Stimulated activated CD4-positive, alpha-beta T cell treated with anti-CD3 and anti-CD28 coated beads, Interleukin-1b, Interleukin-23, amount 100 ng/mL, for 48 hours (primary cell): Measurements from ENCODE around the gene PPP1R26.
"Not testable (repeated sequence)": the region's sequence is repeated elsewhere in the genome, so short reads cannot be mapped to it uniquely, and the experiment has no call there.

Experiments
- DNase-seq: peaks from one replicate; pipeline ENCODE4 v3.0.0-alpha.2; 2020

The PPP1R26 gene

GRCh38 chr9:135479469-135480052 lies at the start of gene PPP1R26:
TSS of gene PPP1R26 (plus strand) at chr9:135479782. CDS start at chr9:135484511, 4,729 bp downstream.
- no peak for DNase-seq

DNA sequence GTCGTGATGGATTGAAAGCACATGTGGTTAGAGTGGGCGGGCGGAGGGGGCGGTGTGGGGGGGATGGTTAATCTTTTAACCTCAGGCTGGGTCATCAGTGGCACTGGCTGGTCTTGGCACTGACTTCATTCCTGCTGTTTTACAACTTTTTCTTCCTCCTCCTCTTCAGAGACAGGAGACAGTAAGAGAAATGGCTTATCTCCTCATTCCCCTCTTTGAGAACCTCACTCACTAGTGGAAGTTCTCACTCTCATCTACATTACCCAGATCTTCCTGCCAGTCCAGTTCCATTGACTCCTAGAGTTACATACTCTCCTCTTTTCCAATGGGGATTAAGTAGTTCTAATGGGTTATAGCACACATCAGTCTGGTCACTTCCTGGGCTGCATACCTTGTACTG lies 42.3 kb upstream of the PPP1R26 start:
- no peak for DNase-seq

DNA sequence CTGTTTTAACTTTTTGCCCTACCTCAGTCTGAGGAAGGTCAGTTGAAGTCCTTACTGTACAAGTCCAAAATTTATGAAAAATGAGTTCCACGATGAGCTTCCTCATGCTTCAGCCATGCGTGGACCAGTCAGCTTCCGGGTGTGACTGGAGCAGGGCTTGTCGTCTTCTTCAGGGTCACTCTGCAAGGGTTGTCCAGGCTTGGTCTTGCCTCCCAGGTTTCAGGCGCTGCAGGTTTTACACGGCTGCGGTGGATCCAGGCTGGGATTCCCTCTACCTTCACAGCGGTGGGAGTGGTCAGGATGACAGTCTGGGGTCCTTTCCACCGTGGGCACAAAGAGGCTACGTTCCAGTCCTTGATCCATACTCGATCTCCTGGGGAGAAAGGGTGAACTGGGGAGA lies 41.9 kb upstream of the PPP1R26 start:
- DNase-seq: not testable (repeated sequence)

DNA sequence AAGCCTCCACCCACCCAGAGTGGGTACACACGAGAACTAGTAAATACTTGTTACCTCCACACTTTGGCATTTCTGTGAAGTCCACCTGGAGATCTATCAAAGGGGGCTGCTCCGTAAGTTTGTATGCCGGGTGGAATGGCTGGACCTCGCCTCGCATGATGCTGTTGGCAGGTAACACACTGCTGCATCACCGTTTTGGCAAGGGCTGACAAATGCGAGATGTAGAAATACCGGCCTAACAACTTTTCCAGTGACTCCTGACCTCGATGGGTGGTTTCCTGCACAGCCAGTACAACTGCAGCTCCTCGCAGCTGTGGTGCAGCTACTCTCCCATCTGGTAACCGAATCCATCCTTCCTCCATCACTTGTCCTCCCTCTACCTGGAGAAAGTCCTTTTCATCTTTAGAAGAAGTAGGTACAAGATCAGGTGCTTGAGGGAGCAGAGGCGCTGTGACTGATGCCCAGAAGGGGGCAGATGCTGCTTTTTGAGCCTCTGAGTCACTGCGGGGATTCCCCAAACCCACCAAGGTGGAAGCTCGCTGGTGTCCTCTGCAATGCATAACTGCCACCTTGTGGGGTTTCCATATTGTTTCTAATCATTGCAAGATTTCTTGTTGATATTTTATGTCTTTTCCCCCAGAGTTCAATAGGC lies 40.9 kb upstream of the PPP1R26 start:
- DNase-seq: peak; percentile 55

DNA sequence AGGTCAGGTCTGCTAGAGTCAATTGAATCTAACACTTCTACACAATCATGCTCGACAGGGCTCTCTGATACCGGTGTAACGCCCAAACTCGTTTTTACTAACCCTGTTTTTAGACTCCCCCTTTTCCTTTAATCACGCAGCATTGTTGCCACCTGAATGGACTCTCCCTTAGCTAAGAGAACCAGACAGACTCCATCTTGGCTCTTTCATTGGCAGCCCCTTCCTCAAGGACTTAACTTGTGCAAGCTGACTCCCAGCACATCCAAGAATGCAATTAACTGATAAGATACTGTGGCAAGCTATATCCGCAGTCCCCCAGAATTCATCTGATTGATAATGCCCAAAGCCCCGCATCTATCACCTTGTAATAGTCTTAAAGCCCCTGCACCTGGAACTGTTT lies 40.1 kb upstream of the PPP1R26 start:
- DNase-seq: not testable (repeated sequence)

DNA sequence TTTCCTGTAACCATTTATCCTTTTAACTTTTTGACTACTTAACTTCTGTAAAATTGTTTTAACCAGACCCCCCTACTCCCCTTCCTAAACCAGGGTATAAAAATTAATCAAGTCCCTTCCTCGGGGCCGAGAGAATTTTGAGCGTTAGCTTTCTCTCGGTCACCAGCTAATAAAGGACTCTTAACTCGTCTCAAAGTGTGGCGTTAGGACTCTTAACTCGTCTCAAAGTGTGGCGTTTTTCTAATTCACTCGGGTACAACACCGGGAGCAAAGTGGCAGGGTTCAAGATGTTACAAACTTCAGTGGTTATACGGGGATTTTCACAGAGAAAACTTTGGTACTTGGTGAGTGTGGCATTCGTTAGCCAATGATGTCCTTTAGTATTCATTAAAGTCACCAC lies 39.7 kb upstream of the PPP1R26 start:
- DNase-seq: no peak

DNA sequence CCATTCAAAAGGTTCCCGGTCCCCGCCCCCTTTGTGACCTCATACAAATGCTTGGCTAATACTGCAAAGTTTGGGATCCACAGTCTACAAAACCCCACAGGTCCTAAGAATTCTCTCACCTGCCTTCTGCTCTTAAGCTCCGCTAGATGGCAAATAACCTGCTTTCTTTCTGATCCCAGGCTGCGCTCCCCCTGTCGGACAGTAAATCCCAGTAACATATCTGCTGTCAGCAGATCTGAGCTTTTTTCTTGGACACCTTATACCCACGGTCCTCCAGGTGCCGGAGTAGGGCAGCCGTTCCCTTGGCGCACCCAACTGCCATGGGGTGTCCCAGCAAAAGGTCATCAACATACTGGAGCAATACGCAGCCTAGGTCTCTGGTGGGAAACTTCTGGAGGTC lies 39.0 kb upstream of the PPP1R26 start:
- DNase-seq: no peak

DNA sequence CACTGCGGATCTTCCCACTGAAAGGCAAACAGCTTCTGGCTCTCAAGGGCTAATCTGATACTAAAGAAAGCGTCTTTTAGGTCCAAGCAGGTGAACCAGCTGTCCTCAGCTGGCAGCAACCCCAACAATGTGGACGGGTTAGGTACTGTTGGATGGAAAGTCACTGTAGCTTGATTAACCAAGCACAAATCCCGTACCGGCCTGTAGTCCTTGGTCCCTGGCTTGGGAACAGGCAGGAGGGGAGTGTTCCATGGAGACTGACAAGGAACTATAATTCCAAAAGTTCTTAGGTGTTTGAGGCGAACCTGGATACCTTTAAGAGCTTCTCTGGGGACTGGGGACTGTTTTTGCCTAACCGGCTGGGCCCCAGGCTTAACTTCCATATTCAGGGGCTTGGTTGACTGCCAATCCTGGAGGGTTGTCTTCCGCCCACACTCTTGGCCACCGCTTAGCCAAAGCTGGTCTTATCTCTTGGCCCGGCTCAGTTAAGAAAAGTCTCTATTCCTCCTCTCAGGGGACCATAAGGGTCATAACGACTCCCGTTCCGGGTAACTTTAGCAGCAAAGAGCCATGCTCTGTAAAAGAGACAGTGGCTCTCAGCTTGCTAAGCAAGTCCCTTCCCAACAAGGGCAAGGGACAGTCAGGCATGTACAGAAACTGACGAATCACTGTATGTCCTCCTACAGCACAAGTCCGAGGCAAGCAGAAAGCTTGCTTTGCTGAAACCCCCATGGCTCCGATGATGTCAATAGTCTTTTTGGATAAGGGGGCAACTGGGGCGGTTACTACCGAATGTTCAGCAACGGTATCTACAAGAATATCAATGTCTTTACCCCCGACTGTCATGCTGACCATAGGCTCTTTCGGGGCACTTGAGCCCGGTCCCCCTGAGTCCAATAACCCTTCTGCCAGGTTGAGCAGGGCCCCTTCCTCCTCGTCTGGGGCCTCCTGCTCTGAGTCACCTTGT lies 38.2 kb upstream of the PPP1R26 start:
- not testable (repeated sequence) for DNase-seq

DNA sequence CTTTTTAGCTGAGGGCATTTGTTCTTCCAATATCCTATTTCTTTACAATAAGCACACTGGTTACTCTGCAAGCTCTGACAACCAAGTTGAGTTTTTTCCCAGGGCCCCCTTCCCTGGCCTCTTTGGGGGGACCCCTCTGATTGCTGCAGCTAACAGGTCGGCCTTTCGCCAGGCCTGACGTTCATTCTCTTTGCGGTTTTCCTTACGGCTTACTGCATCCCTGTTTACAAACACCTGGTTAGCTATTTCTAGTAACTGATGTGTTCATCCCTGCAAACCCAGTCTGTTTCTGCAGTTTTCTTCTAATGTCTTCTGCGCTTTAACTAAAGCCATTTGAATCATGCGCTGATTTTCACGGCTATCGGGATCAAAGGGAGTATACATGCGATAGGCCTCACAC lies 37.5 kb upstream of the PPP1R26 start:
- DNase-seq: no peak

- no peak for DNase-seq
Measured at GRCh38 chr9:135443797-135444425, 35.7 kb upstream of the PPP1R26 start.

- DNase-seq: no peak
Measured at GRCh38 chr9:135447126-135447525, 32.5 kb upstream of the PPP1R26 start.

DNA sequence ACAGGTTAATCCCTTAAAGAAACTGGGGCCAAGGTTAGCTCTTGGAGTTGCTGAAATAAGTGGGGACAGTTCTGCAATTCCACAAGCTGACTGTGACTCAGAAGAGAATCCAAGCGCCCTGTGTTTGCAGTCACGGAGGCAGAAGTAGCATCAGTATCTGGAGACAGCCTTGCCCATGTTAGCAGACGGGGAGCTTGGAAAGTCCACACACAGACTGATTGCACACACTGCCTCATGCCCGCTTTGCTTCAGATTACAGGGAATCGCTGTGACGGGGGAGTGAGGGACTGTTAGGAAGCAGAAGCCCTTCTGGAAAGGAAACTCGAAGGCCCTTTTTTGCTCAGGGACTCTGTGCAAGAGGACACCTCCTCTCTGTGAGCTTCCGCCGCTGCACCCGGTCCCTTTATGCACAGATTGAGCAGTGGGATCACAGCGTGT lies 30.9 kb upstream of the PPP1R26 start:
- DNase-seq: no peak

GRCh38 chr9:135449532-135449931 lies 30.1 kb upstream of the PPP1R26 start:
- not testable (repeated sequence) for DNase-seq

DNA sequence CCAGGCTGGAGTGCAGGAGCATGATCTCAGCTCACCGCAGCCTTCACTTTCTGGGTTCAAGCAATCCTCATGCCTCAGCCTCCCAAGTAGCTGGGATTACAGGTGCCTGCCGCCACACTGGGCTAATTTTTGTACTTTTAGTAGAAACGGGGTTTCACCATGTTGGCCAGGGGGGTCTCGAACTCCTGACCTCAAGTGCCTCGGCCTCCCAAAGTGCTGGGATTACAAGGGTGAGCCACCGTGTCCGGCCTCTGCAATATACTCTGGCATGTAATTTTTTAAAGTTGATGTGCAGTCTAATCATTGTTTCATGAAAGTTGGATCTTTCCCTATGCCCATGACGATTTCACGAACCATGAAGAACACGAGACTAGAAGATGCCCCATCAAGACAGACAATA lies 28.6 kb upstream of the PPP1R26 start:
- no peak for DNase-seq

DNA sequence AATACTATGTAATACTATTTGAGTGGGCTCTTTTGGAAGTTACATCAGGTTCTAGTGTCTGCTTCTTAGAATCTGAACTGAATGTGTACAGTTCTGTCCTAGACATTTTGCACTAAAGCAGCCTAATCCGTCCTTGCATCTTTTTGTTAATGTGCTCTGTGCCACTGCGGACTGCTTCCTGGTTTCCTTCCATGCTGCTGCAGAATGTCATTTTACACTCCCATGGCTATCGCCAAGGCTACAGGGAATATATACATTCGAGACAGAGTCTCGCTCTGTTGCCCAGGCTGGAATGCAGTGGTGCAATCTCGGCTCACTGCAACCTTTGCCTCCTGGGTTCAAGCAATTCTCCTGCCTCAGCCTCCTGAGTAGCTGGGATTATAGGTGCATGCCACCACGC lies 27.7 kb upstream of the PPP1R26 start:
- not testable (repeated sequence) for DNase-seq

DNA sequence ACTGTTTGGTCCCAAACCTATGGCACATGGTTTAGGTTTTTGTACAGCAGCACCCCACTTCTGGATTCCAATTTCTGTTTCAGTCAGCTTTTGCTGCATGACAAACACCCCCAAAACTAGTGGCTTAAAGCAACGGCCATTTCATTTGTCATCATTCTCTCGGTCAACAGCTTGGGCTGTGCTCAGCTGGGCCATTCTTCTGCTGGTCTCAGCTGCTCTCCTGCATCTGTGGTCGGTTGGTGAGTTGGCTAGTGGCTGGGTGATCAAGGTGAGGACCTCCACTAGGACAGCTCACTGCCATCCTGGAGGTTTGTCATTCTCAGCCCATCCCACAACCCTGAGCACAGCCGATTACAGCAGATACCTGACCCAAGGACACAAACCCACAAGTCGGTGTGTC lies 24.8 kb upstream of the PPP1R26 start:
- DNase-seq: no peak

GRCh38 chr9:135455401-135456030 lies 24.1 kb upstream of the PPP1R26 start:
- DNase-seq: no peak

GRCh38 chr9:135456436-135457104 lies 23.0 kb upstream of the PPP1R26 start:
- no peak for DNase-seq

GRCh38 chr9:135458478-135458877 lies 21.1 kb upstream of the PPP1R26 start:
- DNase-seq: not testable (repeated sequence)

GRCh38 chr9:135461936-135462335 lies 17.6 kb upstream of the PPP1R26 start:
- DNase-seq: no peak

- no peak for DNase-seq
Measured at GRCh38 chr9:135463140-135463539, 16.4 kb upstream of the PPP1R26 start.

- no peak for DNase-seq
Measured at GRCh38 chr9:135464181-135464580, 15.4 kb upstream of the PPP1R26 start.
